Trophoblast cell (in vitro differentiated cells and primary cell): ENCODE results near the gene RTBDN.
A peak's percentile ranks its signal among the peaks of the same experiment; 100 is the strongest.
"Not testable (repeated sequence)": the region's sequence is repeated elsewhere in the genome, so short reads cannot be mapped to it uniquely, and the experiment has no call there.

ENCODE experiments used
- DNase-seq, 2 donors: peaks; one replicate each; pipeline ENCODE4 v3.0.0-alpha.2; 2016
- H2AFZ ChIP-seq: 2 replicates; pipeline ENCODE4 v1.6.1; 2013; ENCODE audit warnings: low read length, moderate library complexity, mild to moderate bottlenecking; ENCODE audit not compliant: insufficient read depth, poor library complexity
- H2AK5ac ChIP-seq: 2 replicates; pipeline ENCODE4 v1.6.1; 2013; ENCODE audit warnings: mild to moderate bottlenecking, low read length
- H2BK120ac ChIP-seq: 2 replicates; pipeline ENCODE4 v1.6.1; 2013; ENCODE audit warnings: low read length, mild to moderate bottlenecking, moderate library complexity; ENCODE audit not compliant: insufficient read depth, poor library complexity
- H2BK12ac ChIP-seq: 2 replicates; pipeline ENCODE4 v1.6.1; 2013; ENCODE audit warnings: mild to moderate bottlenecking, low read length, moderate library complexity
- H2BK5ac ChIP-seq: 2 replicates; pipeline ENCODE4 v1.6.1; 2013; ENCODE audit warnings: low read length, low read depth, moderate library complexity, mild to moderate bottlenecking; ENCODE audit not compliant: poor library complexity
- H3K14ac ChIP-seq: 2 replicates; pipeline ENCODE4 v1.6.1; 2013; ENCODE audit warnings: mild to moderate bottlenecking, low read length
- H3K18ac ChIP-seq: 2 replicates; pipeline ENCODE4 v1.6.1; 2013; ENCODE audit warnings: mild to moderate bottlenecking, low read length
- H3K23ac ChIP-seq: 2 replicates; pipeline ENCODE4 v1.6.1; 2013; ENCODE audit warnings: low read length
- H3K27ac ChIP-seq: 2 replicates; pipeline ENCODE4 v1.5.1; 2013; ENCODE audit warnings: low read depth, mild to moderate bottlenecking, inconsistent platforms, low read length, moderate library complexity
- H3K27me3 ChIP-seq: 2 replicates; pipeline ENCODE4 v1.6.1; 2013; ENCODE audit warnings: inconsistent platforms, mild to moderate bottlenecking, low read length, moderate library complexity; ENCODE audit not compliant: insufficient read depth
- H3K36me3 ChIP-seq, 2 experiments: 1 replicate in 1 of 2; 2 replicates in 1 of 2; pipeline ENCODE4 v1.6.1; 2013; ENCODE audit warnings: low read length in 2 of 2, mild to moderate bottlenecking in 2 of 2, moderate library complexity in 1 of 2; ENCODE audit not compliant: insufficient read depth in 2 of 2, control insufficient read depth in 1 of 2
- H3K4ac ChIP-seq: 2 replicates; pipeline ENCODE4 v1.6.1; 2013; ENCODE audit warnings: low read depth, mild to moderate bottlenecking, low read length, moderate library complexity
- H3K4me1 ChIP-seq, 2 experiments: 1 replicate in 1 of 2; 2 replicates in 1 of 2; pipeline ENCODE4 v1.6.1; 2013; ENCODE audit warnings: low read length in 2 of 2, mild to moderate bottlenecking in 2 of 2, moderate library complexity in 1 of 2; ENCODE audit not compliant: insufficient read depth in 2 of 2, control insufficient read depth in 1 of 2
- H3K4me2 ChIP-seq: 2 replicates; pipeline ENCODE4 v1.6.1; 2013; ENCODE audit warnings: inconsistent platforms, mild to moderate bottlenecking, low read length, moderate library complexity
- H3K4me3 ChIP-seq: 2 replicates; pipeline ENCODE4 v1.5.1; 2013; ENCODE audit warnings: mild to moderate bottlenecking, low read depth, low read length, inconsistent platforms
- H3K79me1 ChIP-seq: one replicate; pipeline ENCODE4 v1.6.1; 2013; ENCODE audit warnings: low read length
- H3K79me2 ChIP-seq: 2 replicates; pipeline ENCODE4 v1.6.1; 2013; ENCODE audit warnings: low read length, mild to moderate bottlenecking; ENCODE audit not compliant: control insufficient read depth, insufficient read depth, poor library complexity
- H3K9ac ChIP-seq: 2 replicates; pipeline ENCODE4 v1.6.1; 2013; ENCODE audit warnings: mild to moderate bottlenecking, low read length
- H3K9me3 ChIP-seq: 2 replicates; pipeline ENCODE4 v1.6.1; 2013; ENCODE audit warnings: low read depth, mild to moderate bottlenecking, control low read depth, inconsistent platforms, low read length; ENCODE audit not compliant: insufficient read depth
- H4K12ac ChIP-seq: 2 replicates; pipeline ENCODE4 v1.6.1; 2013; ENCODE audit warnings: low read depth, mild to moderate bottlenecking, low read length, moderate library complexity
- H4K8ac ChIP-seq: 2 replicates; pipeline ENCODE4 v1.6.1; 2013; ENCODE audit warnings: low read depth, mild to moderate bottlenecking, low read length, moderate library complexity
- H4K91ac ChIP-seq: one replicate; pipeline ENCODE4 v1.6.1; 2013; ENCODE audit warnings: low read depth, mild to moderate bottlenecking, low read length, moderate library complexity
- WGBS: extraction: QIAGEN DNeasy Blood & Tissue Kit; methylation state at CpG from one replicate; pipeline ENCODE4 v1.1.7; 2013; ENCODE audit warnings: missing lambda C conversion rate; ENCODE audit not compliant: insufficient read length, insufficient coverage; ENCODE audit errors: extremely low coverage; 5-methylcytosine and 5-hydroxymethylcytosine counted together

Gene RTBDN

DNA sequence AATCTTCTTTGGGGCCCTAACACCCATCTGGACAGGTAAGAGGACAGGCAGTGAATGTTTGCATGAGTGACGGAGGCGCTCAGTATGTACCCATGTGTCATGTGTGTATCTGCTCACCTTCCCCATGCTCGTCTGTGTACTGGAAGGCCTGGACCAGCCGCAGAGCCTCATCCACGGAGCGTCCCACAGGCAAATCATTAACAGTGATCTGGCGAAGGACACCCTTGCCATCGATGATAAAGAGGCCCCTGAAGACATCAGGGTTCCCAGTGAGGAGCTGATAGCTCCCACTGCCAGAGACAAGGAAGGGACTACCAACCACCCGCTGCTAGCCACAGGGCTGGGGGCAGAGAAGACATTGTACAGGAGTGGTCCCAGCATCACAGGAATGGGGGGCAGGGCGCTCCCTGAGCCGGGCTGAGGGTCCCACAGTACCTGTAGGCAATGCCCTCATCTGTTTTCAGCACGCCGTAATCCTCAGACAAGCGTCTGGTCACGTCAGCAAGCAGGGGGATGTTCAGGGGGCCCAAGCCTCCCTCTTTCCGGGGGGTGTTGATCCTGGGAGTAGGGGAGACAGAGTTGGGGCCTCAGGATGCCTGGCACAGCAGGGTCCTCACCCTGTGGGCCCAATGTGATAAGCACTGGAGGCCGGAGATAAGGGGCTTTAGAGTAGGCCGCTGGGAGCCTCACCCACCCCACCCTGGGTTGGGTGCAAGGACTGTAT is 34.5 kb downstream of the RTBDN start:
- no peak overlapping the region for H2BK120ac ChIP-seq
- no peaks in the 10 kb centered on the region for H3K27me3 ChIP-seq
- WGBS, result no CpG with 5 or more reads among the region's 18 CpGs
- H4K91ac ChIP-seq, result no peak overlapping the region
- no peak overlapping the region for H3K23ac ChIP-seq
- H4K8ac ChIP-seq, result no peak overlapping the region
- H2BK12ac ChIP-seq, result no peak overlapping the region
- H3K9ac ChIP-seq, result no peak overlapping the region
- no peak overlapping the region for H3K18ac ChIP-seq
- peaks cover 6% of the 10 kb centered on the region for H3K79me2 ChIP-seq
- H3K4ac ChIP-seq, result no peak overlapping the region
- no peak for DNase-seq
- H3K79me1 ChIP-seq, result peaks cover 6% of the 10 kb centered on the region
- H3K4me1 ChIP-seq, result peaks cover 4 to 9% of the 10 kb centered on the region in 2 experiments
- H3K27ac ChIP-seq, result no peak overlapping the region
- no peak overlapping the region for H3K4me3 ChIP-seq
- H2AK5ac ChIP-seq, result no peak overlapping the region
- no peak overlapping the region for H2AFZ ChIP-seq
- no peaks in the 10 kb centered on the region for H3K9me3 ChIP-seq
- H3K36me3 ChIP-seq, result peaks cover 17% of the 10 kb centered on the region in 2 experiments
- no peak overlapping the region for H2BK5ac ChIP-seq
- H4K12ac ChIP-seq, result no peak overlapping the region
- peak overlapping the region; percentile 92 for H3K4me2 ChIP-seq
- H3K14ac ChIP-seq, result no peak overlapping the region

DNA sequence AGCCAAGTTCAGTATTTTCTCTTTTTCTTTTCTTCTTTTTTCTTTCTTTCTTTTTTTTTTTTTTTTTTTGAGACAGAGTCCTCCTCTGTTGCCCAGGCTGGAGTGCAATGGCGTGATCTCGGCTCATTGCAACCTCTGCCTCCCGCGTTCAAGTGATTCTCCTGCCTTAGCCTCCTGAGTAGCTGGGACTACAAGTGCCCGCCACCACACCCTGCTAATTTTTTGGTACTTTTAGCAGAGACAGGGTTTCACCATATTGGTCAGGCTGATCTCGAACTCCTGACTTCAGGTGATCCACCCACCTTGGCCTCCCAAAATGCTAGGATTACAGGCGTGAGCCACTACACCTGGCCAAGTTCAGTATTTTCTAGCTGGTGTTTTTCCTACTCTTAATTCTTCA is 36.8 kb downstream of the RTBDN start:
- Histone ChIP-seq H3K4me1 (peaks cover 7 to 13% of the 10 kb centered on the region in 2 experiments), H3K79me2 (peaks cover 14% of the 10 kb centered on the region), H3K36me3 (peaks cover 17% of the 10 kb centered on the region in 2 experiments), H3K79me1 (peaks cover 15% of the 10 kb centered on the region)
- H3K23ac ChIP-seq, H2BK120ac ChIP-seq, H3K4me3 ChIP-seq, DNase-seq, H4K91ac ChIP-seq, H3K14ac ChIP-seq, H3K9me3 ChIP-seq, H3K18ac ChIP-seq, H2AFZ ChIP-seq, H3K27me3 ChIP-seq, H2BK12ac ChIP-seq, H3K4ac ChIP-seq, H2AK5ac ChIP-seq, H4K8ac ChIP-seq, H4K12ac ChIP-seq, H3K27ac ChIP-seq, H2BK5ac ChIP-seq, H3K4me2 ChIP-seq, H3K9ac ChIP-seq: not testable (repeated sequence)
- WGBS, result no CpG with 5 or more reads among the region's 7 CpGs

DNA sequence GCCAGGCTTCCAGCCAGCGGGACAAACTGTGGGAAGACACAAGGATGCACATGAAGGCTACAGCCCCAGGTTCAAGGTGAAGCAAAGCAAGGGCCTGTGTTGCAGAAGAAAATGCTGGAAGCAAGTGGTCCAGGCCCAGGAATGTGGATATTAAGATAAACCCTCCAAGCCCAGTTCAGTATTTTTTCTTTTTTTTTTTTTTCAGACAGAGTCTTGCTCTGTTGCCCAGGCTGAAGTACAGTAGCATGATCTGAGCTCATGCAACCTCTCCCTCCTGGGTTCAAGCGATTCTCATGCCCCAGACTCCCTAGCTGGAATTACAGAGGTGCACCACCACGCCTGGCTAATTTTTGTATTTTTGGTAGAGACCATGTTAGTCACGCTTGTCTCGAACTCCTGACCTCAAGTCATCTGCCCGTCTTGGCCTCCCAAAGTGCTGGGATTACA is 37.2 kb downstream of the RTBDN start:
- WGBS, result no CpG with 5 or more reads among the region's 6 CpGs
- Histone ChIP-seq H2AFZ (no peak overlapping the region), H3K4me3 (no peak overlapping the region)

DNA sequence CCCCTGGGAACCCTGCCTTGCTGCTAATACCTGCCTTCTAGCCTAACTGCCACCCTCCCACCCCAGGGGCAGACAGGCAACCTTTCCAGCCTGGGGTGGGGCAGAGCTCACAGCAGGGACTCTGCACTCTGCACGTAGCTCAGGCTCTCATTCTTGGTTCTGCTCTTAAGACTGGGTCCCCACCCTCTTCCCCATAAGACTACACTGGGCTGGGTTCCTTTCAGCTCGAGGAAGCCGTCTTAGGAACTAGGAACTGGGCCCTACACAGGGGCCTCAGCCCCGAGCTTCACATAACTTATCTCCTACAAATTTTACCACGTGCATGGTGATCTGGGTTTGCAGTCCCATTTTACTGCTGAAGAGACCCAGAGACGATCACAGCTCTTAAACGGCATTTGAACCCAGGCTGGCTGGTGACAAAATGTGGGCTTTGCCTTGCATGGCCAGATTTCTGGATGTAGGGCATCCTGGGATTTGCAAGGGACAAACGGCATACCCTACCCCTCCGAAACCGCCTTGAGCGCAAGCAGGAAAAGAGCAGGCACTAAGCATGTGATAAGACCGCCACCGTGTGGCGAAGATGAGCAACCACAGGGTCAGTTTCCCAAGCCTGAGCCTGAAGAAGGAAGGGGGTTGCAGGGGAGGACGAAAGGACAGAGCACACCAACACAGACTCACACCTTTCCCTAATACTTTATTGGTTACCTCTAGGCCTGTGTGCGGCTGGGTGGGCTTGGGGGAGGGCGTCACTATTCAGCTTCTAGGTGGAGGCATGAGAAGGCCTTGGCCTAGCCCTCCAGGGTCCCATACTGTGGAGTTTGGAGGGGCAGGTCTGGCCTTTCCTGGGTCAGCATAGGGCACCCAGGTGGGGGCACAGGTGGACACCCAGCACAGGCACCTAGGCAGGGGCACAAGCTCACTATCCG is 38.0 kb downstream of the RTBDN start:
- Histone ChIP-seq H3K9ac (no peak overlapping the region), H2AFZ (no peak overlapping the region), H4K12ac (no peak overlapping the region), H3K79me2 (peaks cover 24% of the 10 kb centered on the region), H4K8ac (no peak overlapping the region), H3K14ac (no peak overlapping the region), H3K27ac (no peak overlapping the region), H3K4me2 (no peak overlapping the region), H3K4me3 (no peak overlapping the region), H3K9me3 (peaks cover 2% of the 10 kb centered on the region), H2AK5ac (no peak overlapping the region), H3K4ac (no peak overlapping the region), H2BK12ac (no peak overlapping the region), H4K91ac (no peak overlapping the region), H3K36me3 (peaks cover 17 to 19% of the 10 kb centered on the region in 2 experiments), H3K27me3 (no peaks in the 10 kb centered on the region), H3K4me1 (peaks cover 3 to 6% of the 10 kb centered on the region in 2 experiments), H3K18ac (no peak overlapping the region), H3K23ac (no peak overlapping the region), H2BK120ac (no peak overlapping the region), H2BK5ac (no peak overlapping the region), H3K79me1 (peaks cover 25% of the 10 kb centered on the region)
- WGBS, result no CpG with 5 or more reads among the region's 18 CpGs
- DNase-seq, result peak; percentile 72 to 95

More for the DNA sequence above, 37.2 kb downstream of the RTBDN start:
- H2BK120ac ChIP-seq, result no peak overlapping the region
- peaks cover 17 to 19% of the 10 kb centered on the region in 2 experiments for H3K36me3 ChIP-seq
- no peak overlapping the region for H4K91ac ChIP-seq
- peaks cover 2% of the 10 kb centered on the region for H3K9me3 ChIP-seq
- no peak overlapping the region for H4K12ac ChIP-seq
- H4K8ac ChIP-seq, result no peak overlapping the region
- H3K4ac ChIP-seq, result no peak overlapping the region
- peaks cover 20% of the 10 kb centered on the region for H3K79me1 ChIP-seq
- H3K27ac ChIP-seq, result no peak overlapping the region
- no peak overlapping the region for H3K18ac ChIP-seq
- H2AK5ac ChIP-seq, result no peak overlapping the region
- H2BK5ac ChIP-seq, result no peak overlapping the region
- H3K79me2 ChIP-seq, result peaks cover 18% of the 10 kb centered on the region
- H3K14ac ChIP-seq, result no peak overlapping the region
- H3K23ac ChIP-seq, result no peak overlapping the region
- no peak overlapping the region for H3K4me2 ChIP-seq
- H3K27me3 ChIP-seq, result no peaks in the 10 kb centered on the region
- no peak overlapping the region for H2BK12ac ChIP-seq
- no peak overlapping the region for H3K9ac ChIP-seq
- H3K4me1 ChIP-seq, result peaks cover 6 to 10% of the 10 kb centered on the region in 2 experiments
- DNase-seq, result no peak
